HG03469 (cell line): Measurements from ENCODE around the gene CTXN3.

ENCODE experiments used
- ATAC-seq: cut with Tn5 transposase; IDR thresholded peaks from one replicate; pipeline ENCODE4 v1.9.1; 2021; ENCODE audit warnings: mild to moderate bottlenecking, moderate library complexity, moderate number of reproducible peaks; ENCODE audit not compliant: unreplicated experiment

CTXN3 gene

GRCh38 chr5:127696683-127697082, 47.8 kb downstream of the CTXN3 start:
- ATAC-seq: no peak

- ATAC-seq: no peak
Measured at GRCh38 chr5:127697894-127698600, 49.2 kb downstream of the CTXN3 start.

GRCh38 chr5:127699416-127699815, 50.5 kb downstream of the CTXN3 start:
- ATAC-seq: no peak

- no peak for ATAC-seq
Measured at GRCh38 chr5:127700237-127700766, 51.4 kb downstream of the CTXN3 start.

GRCh38 chr5:127702434-127702833, 53.6 kb downstream of the CTXN3 start:
- ATAC-seq: no peak

- no peak for ATAC-seq
Measured at GRCh38 chr5:127702926-127703561, 54.2 kb downstream of the CTXN3 start, which contains the start of gene CCDC192. Gene CCDC192 (plus strand): TSS chr5:127703391. CDS start chr5:127703446, 55 bp downstream.

- no peak for ATAC-seq
Measured at GRCh38 chr5:127705120-127705892, 56.4 kb downstream of the CTXN3 start.

GRCh38 chr5:127706691-127707090, 57.8 kb downstream of the CTXN3 start:
- no peak for ATAC-seq

- ATAC-seq: no peak
Measured at GRCh38 chr5:127707209-127707608, 58.3 kb downstream of the CTXN3 start.
